ENCODE data around the gene CXXC5.

DNA sequence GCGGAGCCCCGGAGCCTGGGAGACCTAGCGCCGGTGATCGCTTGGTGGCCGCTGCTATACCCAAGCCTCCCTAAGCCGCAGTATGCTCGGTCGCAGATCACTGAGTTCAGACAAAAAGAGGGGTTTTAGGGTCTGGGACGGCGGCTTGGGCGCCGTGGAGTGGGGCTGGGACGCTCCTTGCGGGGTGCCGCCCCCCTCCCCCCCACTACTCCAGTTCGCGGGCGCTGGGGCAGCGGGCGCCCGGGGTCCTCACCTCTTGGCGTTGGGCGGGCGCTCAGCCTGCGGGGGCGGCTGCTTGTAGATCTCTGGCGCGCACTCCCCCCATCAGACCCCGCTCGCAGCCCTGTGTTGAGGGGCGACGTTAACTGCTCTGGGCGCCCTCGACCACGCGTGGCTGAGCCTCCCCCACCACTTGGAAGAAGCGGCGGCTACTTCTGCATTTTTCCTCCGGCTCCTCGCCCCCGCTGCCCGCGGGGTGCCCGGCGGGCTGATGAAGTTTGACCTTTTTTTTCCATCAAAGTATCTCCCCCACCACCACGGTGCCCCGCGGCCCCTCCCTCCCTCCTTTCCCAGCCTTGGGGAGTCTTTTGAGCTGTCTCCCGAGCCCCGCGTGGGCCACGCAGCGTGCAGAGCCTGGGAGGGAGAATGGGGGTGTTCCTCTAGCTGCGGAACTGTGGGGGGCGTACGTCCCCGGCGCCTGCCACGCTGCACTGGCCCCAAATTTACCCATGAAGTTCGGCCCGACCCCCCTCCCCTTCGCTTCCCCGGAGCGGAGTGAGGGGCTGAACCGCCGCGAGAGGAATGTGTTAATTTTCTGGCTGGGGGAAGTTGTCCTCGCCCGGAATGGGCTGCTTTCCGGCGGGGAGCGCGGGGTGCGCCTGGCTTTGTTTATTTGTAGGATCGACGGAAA lies 1.2 kb downstream of the CXXC5 start:
- TF ChIP-seq, protein P1, sequence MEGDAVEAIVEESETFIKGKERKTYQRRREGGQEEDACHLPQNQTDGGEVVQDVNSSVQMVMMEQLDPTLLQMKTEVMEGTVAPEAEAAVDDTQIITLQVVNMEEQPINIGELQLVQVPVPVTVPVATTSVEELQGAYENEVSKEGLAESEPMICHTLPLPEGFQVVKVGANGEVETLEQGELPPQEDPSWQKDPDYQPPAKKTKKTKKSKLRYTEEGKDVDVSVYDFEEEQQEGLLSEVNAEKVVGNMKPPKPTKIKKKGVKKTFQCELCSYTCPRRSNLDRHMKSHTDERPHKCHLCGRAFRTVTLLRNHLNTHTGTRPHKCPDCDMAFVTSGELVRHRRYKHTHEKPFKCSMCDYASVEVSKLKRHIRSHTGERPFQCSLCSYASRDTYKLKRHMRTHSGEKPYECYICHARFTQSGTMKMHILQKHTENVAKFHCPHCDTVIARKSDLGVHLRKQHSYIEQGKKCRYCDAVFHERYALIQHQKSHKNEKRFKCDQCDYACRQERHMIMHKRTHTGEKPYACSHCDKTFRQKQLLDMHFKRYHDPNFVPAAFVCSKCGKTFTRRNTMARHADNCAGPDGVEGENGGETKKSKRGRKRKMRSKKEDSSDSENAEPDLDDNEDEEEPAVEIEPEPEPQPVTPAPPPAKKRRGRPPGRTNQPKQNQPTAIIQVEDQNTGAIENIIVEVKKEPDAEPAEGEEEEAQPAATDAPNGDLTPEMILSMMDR (IDR thresholded peaks at IDR 0.05), result no peak
- no peak for TF ChIP-seq ZFX (IDR thresholded peaks at IDR 0.05; ENCODE audit: borderline replicate concordance)
